GM23338 (cell line): ENCODE data around the gene OMD. TPM values are rescaled to one million over a fixed set of nuclear protein-coding genes. Genes with fewer than 3 reads are reported as not detected.

Experiments used
- ATAC-seq: fragments of 200-7000 bp; cut with Tn5 transposase; 3 replicates; pipeline ENCODE4 v1.9.1; 2020
- DNase-seq: peaks from one replicate; pipeline ENCODE4 v3.0.0-alpha.2; 2015; ENCODE audit warnings: low spot score
- H2AFZ ChIP-seq: fragments of 200-600 bp; sonication (generic); 2 replicates; pipeline ENCODE4 v1.8.0; 2016; ENCODE audit warnings: antibody characterized with exemption, mild to moderate bottlenecking, moderate library complexity
- H3F3A ChIP-seq: fragments of 200-600 bp; sonication (generic); replicated peaks from 2 replicates; pipeline ENCODE4 v1.8.0; 2017; ENCODE audit warnings: antibody characterized with exemption, mixed run types, low read depth
- H3K27ac ChIP-seq: fragments of 200-600 bp; sonication (generic); 2 replicates; pipeline ENCODE4 v1.6.1; 2016; ENCODE audit warnings: low read depth
- H3K27me3 ChIP-seq: fragments of 200-600 bp; sonication (generic); 2 replicates; pipeline ENCODE4 v1.8.0; 2016; ENCODE audit warnings: mild to moderate bottlenecking, mixed run types, moderate library complexity; ENCODE audit not compliant: insufficient read depth
- H3K36me3 ChIP-seq: fragments of 200-600 bp; sonication (generic); 2 replicates; pipeline ENCODE4 v1.8.0; 2016; ENCODE audit warnings: mild to moderate bottlenecking; ENCODE audit not compliant: insufficient read depth
- H3K4me1 ChIP-seq: fragments of 200-600 bp; sonication (generic); 2 replicates; pipeline ENCODE4 v1.8.0; 2016; ENCODE audit warnings: mild to moderate bottlenecking, moderate library complexity; ENCODE audit not compliant: insufficient read depth
- H3K4me2 ChIP-seq: fragments of 200-600 bp; sonication (generic); 2 replicates; pipeline ENCODE4 v1.7.1; 2017; ENCODE audit warnings: mixed run types
- H3K4me3 ChIP-seq: fragments of 200-600 bp; sonication (generic); 2 replicates; pipeline ENCODE4 v1.6.1; 2016; ENCODE audit warnings: mixed run types
- H3K79me2 ChIP-seq: fragments of 200-600 bp; sonication (generic); replicated peaks from 2 replicates; pipeline ENCODE4 v1.8.0; 2017; ENCODE audit warnings: mild to moderate bottlenecking; ENCODE audit not compliant: insufficient read depth
- H3K9me2 ChIP-seq: fragments of 200-600 bp; sonication (generic); 2 replicates; pipeline ENCODE4 v1.8.0; 2017; ENCODE audit not compliant: insufficient read depth
- H4K20me1 ChIP-seq: fragments of 200-600 bp; sonication (generic); replicated peaks from 2 replicates; pipeline ENCODE4 v1.8.0; 2017; ENCODE audit warnings: mild to moderate bottlenecking; ENCODE audit not compliant: insufficient read depth
- H3K27ac Mint-ChIP-seq: 2 replicates; pipeline ENCODE4 v1.8.0; 2020; ENCODE audit warnings: inconsistent platforms, mild to moderate bottlenecking, moderate library complexity, mixed read lengths
- H3K27me3 Mint-ChIP-seq: 3 replicates; pipeline ENCODE4 v1.8.0; 2022; ENCODE audit warnings: low read depth, mild to moderate bottlenecking, moderate library complexity, mixed read lengths, inconsistent platforms; ENCODE audit not compliant: insufficient read depth, poor library complexity
- H3K36me3 Mint-ChIP-seq: 3 replicates; pipeline ENCODE4 v1.8.0; 2021; ENCODE audit warnings: low read depth, mild to moderate bottlenecking, inconsistent platforms, moderate library complexity, mixed read lengths
- H3K4me1 Mint-ChIP-seq: 3 replicates; pipeline ENCODE4 v1.8.0; 2020; ENCODE audit warnings: mild to moderate bottlenecking, inconsistent platforms, mixed read lengths
- H3K4me3 Mint-ChIP-seq: 3 replicates; pipeline ENCODE4 v1.8.0; 2021; ENCODE audit warnings: moderate library complexity, mild to moderate bottlenecking, inconsistent platforms, mixed read lengths
- H3K9me3 Mint-ChIP-seq: 3 replicates; pipeline ENCODE4 v1.8.0; 2020; ENCODE audit warnings: moderate library complexity, mild to moderate bottlenecking, inconsistent platforms, mixed read lengths
- CREB1 ChIP-seq: fragments of 250-450 bp; sonication (Bioruptor Pico); IDR thresholded peaks from 2 replicates; pipeline ENCODE4 v1.5.0; 2020; ENCODE audit warnings: low read depth, mild to moderate bottlenecking, moderate library complexity
- CTCF ChIP-seq, 2 experiments: fragments of 200-600 bp in 1 of 2; sonication (generic) in 1 of 2; conservative IDR thresholded peaks; 2 replicates each; pipeline versions ENCODE4 v1.5.1 to v1.6.1; 2016 to 2017; ENCODE audit warnings: antibody characterized with exemption in 2 of 2, low read depth in 2 of 2, mild to moderate bottlenecking in 2 of 2, moderate library complexity in 1 of 2
- ETS1 ChIP-seq: IDR thresholded peaks from 2 replicates; pipeline ENCODE4 v1.6.1; 2016; ENCODE audit warnings: antibody characterized with exemption
- EZH2phosphoT487 ChIP-seq: fragments of 200-600 bp; sonication (generic); IDR thresholded peaks from one replicate; pipeline ENCODE4 v1.8.1; 2018; ENCODE audit warnings: antibody characterized with exemption; ENCODE audit not compliant: unreplicated experiment
- NANOG ChIP-seq: IDR thresholded peaks from 2 replicates; pipeline ENCODE4 v1.6.1; 2016; ENCODE audit warnings: antibody characterized with exemption, borderline replicate concordance
- POLR2AphosphoS5 ChIP-seq: IDR thresholded peaks from 2 replicates; pipeline ENCODE4 v1.6.1; 2016; ENCODE audit warnings: antibody characterized with exemption, low read depth
- STAT1 ChIP-seq: IDR thresholded peaks from one replicate; pipeline ENCODE4 v1.6.1; 2016; ENCODE audit warnings: antibody characterized with exemption; ENCODE audit not compliant: unreplicated experiment
- ZNF114 ChIP-seq: fragments of 250-450 bp; sonication (Bioruptor Pico); IDR thresholded peaks from 2 replicates; pipeline ENCODE4 v1.5.0; 2020; ENCODE audit warnings: mild to moderate bottlenecking, moderate library complexity
- ZNF331 ChIP-seq: fragments of 250-450 bp; sonication (Bioruptor Pico); IDR thresholded peaks from 2 replicates; pipeline ENCODE4 v1.5.0; 2020; ENCODE audit warnings: low read depth, mild to moderate bottlenecking, moderate library complexity
- polyA plus RNA-seq: library from polyadenylated mRNA; unstranded; fragments of >200 nt; fragmentation: Nextera tagmentation; extraction: Ambion mirVana; gene quantifications from 2 replicates; pipeline ENCODE4 v1.2.1, GENCODE V29; 2016
- total RNA-seq: library from RNA; depleted of rRNA; stranded (reverse); fragments of >200 nt; shearing (Covaris generic); gene quantifications from 2 replicates; pipeline ENCODE4 v1.2.3, GENCODE V29; 2014
- TF ChIP-seq, protein P1 (sequence below): IDR thresholded peaks from one replicate; pipeline ENCODE4 v1.6.1; 2018; ENCODE audit warnings: antibody characterized with exemption; ENCODE audit not compliant: unreplicated experiment

The OMD gene
- total and polyA plus RNA-seq, 2 experiments from 2014 or later, result 1.1 TPM; not detected in 1

- Histone ChIP-seq H3K27me3 (no peaks in the 10 kb centered on the region), H3K27ac (no peak overlapping the region), H3K79me2 (no peaks in the 10 kb centered on the region), H3K4me1 (no peaks in the 10 kb centered on the region), H4K20me1 (no peaks in the 10 kb centered on the region), H3F3A (no peaks in the 10 kb centered on the region), H2AFZ (no peak overlapping the region), H3K9me2 (no peaks in the 10 kb centered on the region), H3K4me3 (no peak overlapping the region), H3K4me2 (no peak overlapping the region), H3K36me3 (no peaks in the 10 kb centered on the region)
- ATAC-seq, result no peak
- no peaks in the 10 kb centered on the region; the same call in 2 of the 3 replicates for H3K4me1 Mint-ChIP-seq
- no peaks in the 10 kb centered on the region for H3K27me3 Mint-ChIP-seq
- no peaks in the 10 kb centered on the region for H3K36me3 Mint-ChIP-seq
- no peak for TF ChIP-seq POLR2AphosphoS5
- no peak for TF ChIP-seq ZNF114 (CRISPR knock-in tag)
- no peak for TF ChIP-seq EZH2phosphoT487
- TF ChIP-seq, protein P1, sequence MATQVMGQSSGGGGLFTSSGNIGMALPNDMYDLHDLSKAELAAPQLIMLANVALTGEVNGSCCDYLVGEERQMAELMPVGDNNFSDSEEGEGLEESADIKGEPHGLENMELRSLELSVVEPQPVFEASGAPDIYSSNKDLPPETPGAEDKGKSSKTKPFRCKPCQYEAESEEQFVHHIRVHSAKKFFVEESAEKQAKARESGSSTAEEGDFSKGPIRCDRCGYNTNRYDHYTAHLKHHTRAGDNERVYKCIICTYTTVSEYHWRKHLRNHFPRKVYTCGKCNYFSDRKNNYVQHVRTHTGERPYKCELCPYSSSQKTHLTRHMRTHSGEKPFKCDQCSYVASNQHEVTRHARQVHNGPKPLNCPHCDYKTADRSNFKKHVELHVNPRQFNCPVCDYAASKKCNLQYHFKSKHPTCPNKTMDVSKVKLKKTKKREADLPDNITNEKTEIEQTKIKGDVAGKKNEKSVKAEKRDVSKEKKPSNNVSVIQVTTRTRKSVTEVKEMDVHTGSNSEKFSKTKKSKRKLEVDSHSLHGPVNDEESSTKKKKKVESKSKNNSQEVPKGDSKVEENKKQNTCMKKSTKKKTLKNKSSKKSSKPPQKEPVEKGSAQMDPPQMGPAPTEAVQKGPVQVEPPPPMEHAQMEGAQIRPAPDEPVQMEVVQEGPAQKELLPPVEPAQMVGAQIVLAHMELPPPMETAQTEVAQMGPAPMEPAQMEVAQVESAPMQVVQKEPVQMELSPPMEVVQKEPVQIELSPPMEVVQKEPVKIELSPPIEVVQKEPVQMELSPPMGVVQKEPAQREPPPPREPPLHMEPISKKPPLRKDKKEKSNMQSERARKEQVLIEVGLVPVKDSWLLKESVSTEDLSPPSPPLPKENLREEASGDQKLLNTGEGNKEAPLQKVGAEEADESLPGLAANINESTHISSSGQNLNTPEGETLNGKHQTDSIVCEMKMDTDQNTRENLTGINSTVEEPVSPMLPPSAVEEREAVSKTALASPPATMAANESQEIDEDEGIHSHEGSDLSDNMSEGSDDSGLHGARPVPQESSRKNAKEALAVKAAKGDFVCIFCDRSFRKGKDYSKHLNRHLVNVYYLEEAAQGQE, result no peak
- TF ChIP-seq CTCF (conservative IDR thresholded peaks at IDR 0.05; ENCODE audit: low read depth in 2 of 2), result no peak
- DNase-seq, result no peak
- H3K4me3 Mint-ChIP-seq, result no peak overlapping the region
- H3K27ac Mint-ChIP-seq, result no peak overlapping the region
- H3K9me3 Mint-ChIP-seq, result no peaks in the 10 kb centered on the region
Measured at GRCh38 chr9:92407818-92408217, 16.5 kb downstream of the OMD start.

GRCh38 chr9:92406477-92406876 lies 17.8 kb downstream of the OMD start:
- ATAC-seq (no peak), DNase-seq (no peak)
- H3K4me3 ChIP-seq, result no peak overlapping the region
- no peaks in the 10 kb centered on the region for H3F3A ChIP-seq
- H3K9me2 ChIP-seq, result no peaks in the 10 kb centered on the region
- no peaks in the 10 kb centered on the region for H3K36me3 ChIP-seq
- no peaks in the 10 kb centered on the region for H3K27me3 ChIP-seq
- no peak overlapping the region for H3K4me3 Mint-ChIP-seq
- H3K27ac ChIP-seq, result no peak overlapping the region
- H3K27me3 Mint-ChIP-seq, result no peaks in the 10 kb centered on the region
- H3K9me3 Mint-ChIP-seq, result no peaks in the 10 kb centered on the region
- no peaks in the 10 kb centered on the region for H3K79me2 ChIP-seq
- H3K4me1 ChIP-seq, result no peaks in the 10 kb centered on the region
- H3K27ac Mint-ChIP-seq, result no peak overlapping the region
- H2AFZ ChIP-seq, result no peak overlapping the region
- H3K4me1 Mint-ChIP-seq, result no peaks in the 10 kb centered on the region; the same call in 2 of the 3 replicates
- no peaks in the 10 kb centered on the region for H4K20me1 ChIP-seq
- H3K36me3 Mint-ChIP-seq, result no peaks in the 10 kb centered on the region
- H3K4me2 ChIP-seq, result no peak overlapping the region
- no peak for TF ChIP-seq CREB1 (CRISPR knock-in tag)
- TF ChIP-seq ETS1, result no peak
- TF ChIP-seq POLR2AphosphoS5, result no peak
- no peak for TF ChIP-seq NANOG
- TF ChIP-seq STAT1, result no peak
- no peak for TF ChIP-seq ZNF331 (CRISPR knock-in tag)
